ENCODE results near the gene BTBD1. TPM values are rescaled to one million over a fixed set of nuclear protein-coding genes. Genes with fewer than 3 reads are reported as not detected.

The BTBD1 gene
- total RNA-seq, 2 donors from 2014 or later = 35.9 to 37.0 TPM

GRCh38 chr15:83106994-83107840, 40.2 kb upstream of the BTBD1 start, which contains the start of gene TM6SF1:
TSS of gene TM6SF1 (plus strand) at chr15:83107645. CDS start at chr15:83107681, 36 bp downstream.
- Mint-ChIP-seq H3K4me3 (peak within 1 kb of the TSS; percentile 54), H3K27me3 (ENCODE audit: insufficient read depth) (peaks cover 52% of the 10 kb centered on the region), H3K27ac (no peak within 1 kb of the TSS), H3K9me3 (no peaks in the 10 kb centered on the region), H3K36me3 (ENCODE audit: low read depth) (no peaks in the 10 kb centered on the region), H3K4me1 (peaks cover 7% of the 10 kb centered on the region)
- Histone ChIP-seq H3K4me1 (ENCODE audit: control insufficient read depth, insufficient read depth, low read length) (no peaks in the 10 kb centered on the region), H3K36me3 (ENCODE audit: control insufficient read depth, insufficient read depth, low read length) (no peaks in the 10 kb centered on the region), H3K9me3 (ENCODE audit: control insufficient read depth, low read length) (no peaks in the 10 kb centered on the region), H3K9ac (ENCODE audit: extremely low read depth, low read length, poor library complexity, severe bottlenecking) (no peak within 1 kb of the TSS), H3K27me3 (ENCODE audit: control insufficient read depth, insufficient read depth, low read length, poor library complexity, severe bottlenecking) (peaks cover 28% of the 10 kb centered on the region), H3K4me3 (ENCODE audit: low read length) (peak within 1 kb of the TSS; percentile 75), H3K27ac (ENCODE audit: low read depth, low read length) (no peak within 1 kb of the TSS)
- 1 to 2% methylated on average over 18 to 97 of the region's 97 CpGs for WGBS, 2 experiments (ENCODE audit: insufficient coverage in 1 of 2, insufficient read length in 1 of 2)
- peak; percentile 71 for DNase-seq
- TF ChIP-seq CTCF (conservative IDR thresholded peaks at IDR 0.05) = no peak

GRCh38 chr15:83105440-83105839, 38.4 kb upstream of the BTBD1 start:
- Histone ChIP-seq H3K4me1 (ENCODE audit: control insufficient read depth, insufficient read depth, low read length) (no peaks in the 10 kb centered on the region), H3K36me3 (ENCODE audit: control insufficient read depth, insufficient read depth, low read length) (no peaks in the 10 kb centered on the region), H3K9me3 (ENCODE audit: control insufficient read depth, low read length) (no peaks in the 10 kb centered on the region), H3K27ac (ENCODE audit: low read depth, low read length) (no peak overlapping the region), H3K27me3 (ENCODE audit: control insufficient read depth, insufficient read depth, low read length, poor library complexity, severe bottlenecking) (peaks cover 28% of the 10 kb centered on the region), H3K9ac (ENCODE audit: extremely low read depth, low read length, poor library complexity, severe bottlenecking) (no peak overlapping the region), H3K4me3 (ENCODE audit: low read length) (no peak overlapping the region)
- H3K4me3 Mint-ChIP-seq = no peak overlapping the region
- no peak overlapping the region for H3K27ac Mint-ChIP-seq
- no peak for TF ChIP-seq CTCF (conservative IDR thresholded peaks at IDR 0.05)
- no peaks in the 10 kb centered on the region for H3K36me3 Mint-ChIP-seq (ENCODE audit: low read depth)
- H3K4me1 Mint-ChIP-seq = peaks cover 7% of the 10 kb centered on the region
- H3K27me3 Mint-ChIP-seq (ENCODE audit: insufficient read depth) = peaks cover 57% of the 10 kb centered on the region
- WGBS, 2 experiments (ENCODE audit: insufficient coverage in 1 of 2, insufficient read length in 1 of 2) = 91 to 95% methylated on average over 1 of the region's 1 CpG
- DNase-seq = no peak
- H3K9me3 Mint-ChIP-seq = no peaks in the 10 kb centered on the region

- H3K27me3 ChIP-seq (ENCODE audit: control insufficient read depth, insufficient read depth, low read length, poor library complexity, severe bottlenecking) = peaks cover 22% of the 10 kb centered on the region
- Mint-ChIP-seq H3K9me3 (no peaks in the 10 kb centered on the region), H3K27me3 (ENCODE audit: insufficient read depth) (peaks cover 53% of the 10 kb centered on the region), H3K4me3 (no peak overlapping the region), H3K4me1 (peaks cover 7% of the 10 kb centered on the region), H3K27ac (no peak overlapping the region), H3K36me3 (ENCODE audit: low read depth) (no peaks in the 10 kb centered on the region)
- no peaks in the 10 kb centered on the region for H3K4me1 ChIP-seq (ENCODE audit: control insufficient read depth, insufficient read depth, low read length)
- H3K36me3 ChIP-seq (ENCODE audit: control insufficient read depth, insufficient read depth, low read length) = no peaks in the 10 kb centered on the region
- no peak overlapping the region for H3K9ac ChIP-seq (ENCODE audit: extremely low read depth, low read length, poor library complexity, severe bottlenecking)
- H3K4me3 ChIP-seq (ENCODE audit: low read length) = no peak overlapping the region
- H3K27ac ChIP-seq (ENCODE audit: low read depth, low read length) = no peak overlapping the region
- WGBS, 2 experiments (ENCODE audit: insufficient coverage in 1 of 2, insufficient read length in 1 of 2) = 88 to 94% methylated on average over 4 of the region's 4 CpGs
- no peaks in the 10 kb centered on the region for H3K9me3 ChIP-seq (ENCODE audit: control insufficient read depth, low read length)
- no peak for DNase-seq
- no peak for TF ChIP-seq CTCF (conservative IDR thresholded peaks at IDR 0.05)
These were observed 37.1 kb upstream of the BTBD1 start for GRCh38 chr15:83104141-83104540.

Data from endodermal cell (in vitro differentiated cells).